ENCODE results near the gene TRPC4. TPM values are rescaled to one million over a fixed set of nuclear protein-coding genes. Genes with fewer than 3 reads are reported as not detected.

TRPC4 gene
- total and polyA plus RNA-seq, 2 donors (not counting 1 experiment from before 2014, with no cell fraction given) = not detected

- no peak overlapping the region for H3K4me3 Mint-ChIP-seq
- no peaks in the 10 kb centered on the region for H3K36me3 ChIP-seq (replicated peaks in 1 of 2; ENCODE audit: control extremely low read depth in 1 of 2, control insufficient read depth in 1 of 2, extremely low read depth in 1 of 2, insufficient read depth in 2 of 2, low read length in 1 of 2)
- H3K27ac ChIP-seq (ENCODE audit: low read length in 2 of 2) = no peak overlapping the region
- H3K4me2 ChIP-seq (replicated peaks; ENCODE audit: low read depth, low read length, poor library complexity, severe bottlenecking) = no peak overlapping the region
- H4K20me1 ChIP-seq (ENCODE audit: control insufficient read depth, insufficient read depth, low read length, poor library complexity, severe bottlenecking) = no peaks in the 10 kb centered on the region
- no peaks in the 10 kb centered on the region for H3K4me1 Mint-ChIP-seq
- intact Hi-C loops (cut with micrococcal nuclease) = no loop called here
- peaks cover 0 to 4% (median 1%) of the 10 kb centered on the region in 4 experiments for H3K27me3 ChIP-seq (replicated peaks in 1 of 4; ENCODE audit: control extremely low read depth in 1 of 4, control insufficient read depth in 3 of 4, insufficient read depth in 4 of 4, low read length in 3 of 4)
- H3K4me1 ChIP-seq (ENCODE audit: control insufficient read depth in 2 of 2, insufficient read depth in 2 of 2, low read length in 2 of 2) = no peaks in the 10 kb centered on the region
- H3K9me3 Mint-ChIP-seq (ENCODE audit: insufficient read depth) = peaks cover 2% of the 10 kb centered on the region
- no CpG with 5 or more reads among the region's 1 CpG for WGBS (ENCODE audit: insufficient coverage)
- peaks cover 2% of the 10 kb centered on the region for H3K27me3 Mint-ChIP-seq
- no peaks in the 10 kb centered on the region for H3K79me2 ChIP-seq (ENCODE audit: control insufficient read depth, insufficient read depth, low read length)
- no peak for DNase-seq
- no peak overlapping the region for H3K4me3 ChIP-seq (ENCODE audit: control extremely low read depth in 1 of 5, extremely low read depth in 1 of 5, insufficient read depth in 1 of 5, low read depth in 2 of 5, low read length in 4 of 5)
- CTCF ChIA-PET = no interaction called here
- ATAC-seq (ENCODE audit: low read depth) = no peak
- TF ChIP-seq EZH2 (IDR thresholded peaks at IDR 0.05; ENCODE audit: borderline replicate concordance, insufficient read depth, low read depth, low read length, poor library complexity, severe bottlenecking) = no peak
- TF ChIP-seq, protein P1, sequence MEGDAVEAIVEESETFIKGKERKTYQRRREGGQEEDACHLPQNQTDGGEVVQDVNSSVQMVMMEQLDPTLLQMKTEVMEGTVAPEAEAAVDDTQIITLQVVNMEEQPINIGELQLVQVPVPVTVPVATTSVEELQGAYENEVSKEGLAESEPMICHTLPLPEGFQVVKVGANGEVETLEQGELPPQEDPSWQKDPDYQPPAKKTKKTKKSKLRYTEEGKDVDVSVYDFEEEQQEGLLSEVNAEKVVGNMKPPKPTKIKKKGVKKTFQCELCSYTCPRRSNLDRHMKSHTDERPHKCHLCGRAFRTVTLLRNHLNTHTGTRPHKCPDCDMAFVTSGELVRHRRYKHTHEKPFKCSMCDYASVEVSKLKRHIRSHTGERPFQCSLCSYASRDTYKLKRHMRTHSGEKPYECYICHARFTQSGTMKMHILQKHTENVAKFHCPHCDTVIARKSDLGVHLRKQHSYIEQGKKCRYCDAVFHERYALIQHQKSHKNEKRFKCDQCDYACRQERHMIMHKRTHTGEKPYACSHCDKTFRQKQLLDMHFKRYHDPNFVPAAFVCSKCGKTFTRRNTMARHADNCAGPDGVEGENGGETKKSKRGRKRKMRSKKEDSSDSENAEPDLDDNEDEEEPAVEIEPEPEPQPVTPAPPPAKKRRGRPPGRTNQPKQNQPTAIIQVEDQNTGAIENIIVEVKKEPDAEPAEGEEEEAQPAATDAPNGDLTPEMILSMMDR (IDR thresholded peaks at IDR 0.05) = no peak
- POLR2A ChIA-PET = no interaction called here
- no peak overlapping the region for H3K9ac ChIP-seq (ENCODE audit: low read length)
- H3K9me3 ChIP-seq (ENCODE audit: control extremely low read depth in 1 of 3, control insufficient read depth in 2 of 3, insufficient read depth in 1 of 3, low read length in 2 of 3) = no peaks in the 10 kb centered on the region
- H2AFZ ChIP-seq (ENCODE audit: insufficient read depth, low read depth, low read length, poor library complexity, severe bottlenecking) = no peak overlapping the region
- H3K27ac Mint-ChIP-seq = no peak overlapping the region
These were observed 5.9 kb downstream of the TRPC4 start for GRCh38 chr13:37863708-37864107.

GRCh38 chr13:37835392-37835791, 34.2 kb downstream of the TRPC4 start:
- no CpG with 5 or more reads among the region's 4 CpGs for WGBS (ENCODE audit: insufficient coverage)
- TF ChIP-seq, protein P1 (IDR thresholded peaks at IDR 0.05) = no peak
- no peak for TF ChIP-seq EZH2 (IDR thresholded peaks at IDR 0.05; ENCODE audit: borderline replicate concordance, insufficient read depth, low read depth, low read length, poor library complexity, severe bottlenecking)
- Histone ChIP-seq H2AFZ (ENCODE audit: insufficient read depth, low read depth, low read length, poor library complexity, severe bottlenecking) (no peak overlapping the region), H4K20me1 (ENCODE audit: control insufficient read depth, insufficient read depth, low read length, poor library complexity, severe bottlenecking) (no peaks in the 10 kb centered on the region), H3K27me3 (replicated peaks in 1 of 4; ENCODE audit: control extremely low read depth in 1 of 4, control insufficient read depth in 3 of 4, insufficient read depth in 4 of 4, low read length in 3 of 4) (no peaks in the 10 kb centered on the region), H3K27ac (ENCODE audit: low read length in 2 of 2) (no peak overlapping the region), H3K4me2 (replicated peaks; ENCODE audit: low read depth, low read length, poor library complexity, severe bottlenecking) (no peak overlapping the region), H3K4me3 (ENCODE audit: control extremely low read depth in 1 of 5, extremely low read depth in 1 of 5, insufficient read depth in 1 of 5, low read depth in 2 of 5, low read length in 4 of 5) (no peak overlapping the region), H3K79me2 (ENCODE audit: control insufficient read depth, insufficient read depth, low read length) (no peaks in the 10 kb centered on the region), H3K9me3 (ENCODE audit: control extremely low read depth in 1 of 3, control insufficient read depth in 2 of 3, insufficient read depth in 1 of 3, low read length in 2 of 3) (peaks cover 0 to 8% (median 0%) of the 10 kb centered on the region in 3 donors), H3K36me3 (replicated peaks in 1 of 2; ENCODE audit: control extremely low read depth in 1 of 2, control insufficient read depth in 1 of 2, extremely low read depth in 1 of 2, insufficient read depth in 2 of 2, low read length in 1 of 2) (no peaks in the 10 kb centered on the region), H3K4me1 (ENCODE audit: control insufficient read depth in 2 of 2, insufficient read depth in 2 of 2, low read length in 2 of 2) (no peaks in the 10 kb centered on the region), H3K9ac (ENCODE audit: low read length) (no peak overlapping the region)
- intact Hi-C loops (cut with micrococcal nuclease) = no loop called here
- ATAC-seq (ENCODE audit: low read depth) (no peak), DNase-seq (no peak)
- no peaks in the 10 kb centered on the region for H3K9me3 Mint-ChIP-seq (ENCODE audit: insufficient read depth)
- CTCF ChIA-PET = no interaction called here
- H3K4me1 Mint-ChIP-seq = no peaks in the 10 kb centered on the region
- no peaks in the 10 kb centered on the region for H3K27me3 Mint-ChIP-seq
- POLR2A ChIA-PET = no interaction called here
- H3K4me3 Mint-ChIP-seq = no peak overlapping the region
- H3K27ac Mint-ChIP-seq = no peak overlapping the region
